H4 (cell line): ENCODE data around the gene LARGE2. TPM values are rescaled to one million over a fixed set of nuclear protein-coding genes. Genes with fewer than 3 reads are reported as not detected.

Source experiments
- DNase-seq: peaks from one replicate; pipeline ENCODE4 v3.0.0-alpha.2; 2015; ENCODE audit warnings: low spot score
- total RNA-seq: library from RNA; depleted of rRNA; stranded (reverse); fragments of >200 nt; shearing (Covaris generic); gene quantifications from 2 replicates; pipeline ENCODE4 v1.2.3, GENCODE V29; 2014; rRNA removed

LARGE2 gene
- total RNA-seq, result not detected in 2 replicates

DNA sequence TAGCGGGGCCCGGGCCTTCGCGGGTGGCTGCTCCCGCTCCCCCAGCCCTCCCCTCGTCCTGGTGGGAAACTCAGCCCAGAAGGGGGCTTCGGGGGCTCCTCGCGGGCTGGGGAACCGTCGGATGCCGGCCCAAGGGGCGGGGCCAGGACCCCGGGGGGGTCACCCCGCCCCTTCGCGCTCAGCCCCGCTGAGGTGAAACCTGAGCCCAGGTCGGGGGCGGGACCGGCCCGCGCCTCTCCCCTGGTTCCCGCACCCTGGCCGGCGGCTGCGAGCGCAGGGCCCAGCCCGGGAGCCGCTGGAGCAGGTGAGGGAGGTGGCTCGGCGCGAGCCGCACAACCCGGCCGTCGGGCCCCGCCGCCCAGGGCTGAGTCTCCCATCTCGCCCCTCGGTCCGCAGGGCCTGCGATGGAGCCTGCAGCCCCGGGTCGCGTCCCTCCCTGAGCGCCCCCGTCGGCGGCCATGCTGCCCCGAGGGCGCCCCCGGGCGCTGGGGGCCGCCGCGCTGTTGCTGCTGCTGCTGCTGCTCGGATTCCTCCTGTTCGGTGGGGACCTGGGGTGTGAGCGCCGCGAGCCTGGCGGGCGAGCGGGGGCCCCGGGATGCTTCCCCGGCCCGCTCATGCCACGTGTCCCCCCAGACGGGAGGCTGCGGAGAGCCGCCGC is at the start of gene LARGE2:
LARGE2 (plus strand) TSS at position 232 of the 658 bp plus-strand sequence; CDS start at position 459, 227 bp downstream.
- DNase-seq, result no peak

DNA sequence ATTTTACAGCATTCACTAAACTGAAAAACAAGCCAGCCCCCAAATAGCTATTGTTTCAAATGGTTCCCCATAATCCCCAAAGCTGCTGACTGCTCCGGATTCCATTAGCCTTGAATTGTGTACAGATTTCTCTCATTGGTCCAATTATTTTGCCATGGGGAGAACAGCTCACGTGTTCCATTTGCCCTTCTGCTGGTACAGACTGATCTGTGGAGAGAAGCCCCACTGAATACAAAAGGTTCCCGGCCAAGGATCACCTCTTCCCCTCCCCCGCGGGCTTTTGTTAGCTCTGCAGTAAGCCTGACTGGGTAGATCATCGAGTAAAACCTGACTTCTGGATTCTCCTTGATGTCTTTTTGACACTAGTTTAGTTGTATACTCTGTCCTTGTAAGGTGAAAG is 46.1 kb upstream of the LARGE2 start:
- DNase-seq, result no peak

DNA sequence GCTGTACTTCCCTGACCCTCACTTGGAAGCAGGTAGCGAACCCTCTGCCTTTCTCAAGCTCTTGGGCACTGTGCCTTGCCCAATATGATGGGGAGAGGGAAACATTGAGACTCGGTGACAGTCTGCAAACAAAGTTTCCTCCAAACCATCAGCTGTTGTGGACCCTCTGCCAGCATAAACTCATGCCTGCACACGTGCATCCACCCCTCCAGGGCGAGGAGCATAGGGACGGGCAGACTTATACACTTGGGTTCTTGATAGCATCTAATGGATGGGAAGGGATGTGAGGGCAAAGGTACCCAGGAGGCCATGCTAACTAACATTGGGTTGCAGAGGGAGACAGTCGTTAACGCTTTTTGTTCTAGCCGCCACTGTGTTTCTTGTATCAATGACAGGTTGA is 45.2 kb upstream of the LARGE2 start:
- DNase-seq, result no peak

DNA sequence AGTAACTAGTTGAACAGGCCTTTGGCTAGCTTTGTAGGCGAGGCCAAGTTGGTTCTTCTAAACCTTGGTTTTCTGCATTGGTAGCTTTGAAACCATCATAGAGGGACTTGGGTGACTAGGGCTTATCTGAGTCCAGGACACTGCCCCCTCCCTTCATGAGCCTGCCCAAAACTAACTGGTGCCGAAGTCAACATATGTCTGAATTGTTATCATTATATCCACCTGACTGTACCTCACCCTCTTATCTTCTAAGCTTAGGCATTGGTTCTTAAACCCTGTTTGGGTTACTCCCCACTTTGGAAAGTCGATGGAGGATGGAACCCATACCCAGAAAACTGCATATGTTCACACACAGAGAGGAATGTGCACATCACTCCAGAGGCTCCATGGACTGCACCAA is 44.6 kb upstream of the LARGE2 start:
- DNase-seq, result no peak

DNA sequence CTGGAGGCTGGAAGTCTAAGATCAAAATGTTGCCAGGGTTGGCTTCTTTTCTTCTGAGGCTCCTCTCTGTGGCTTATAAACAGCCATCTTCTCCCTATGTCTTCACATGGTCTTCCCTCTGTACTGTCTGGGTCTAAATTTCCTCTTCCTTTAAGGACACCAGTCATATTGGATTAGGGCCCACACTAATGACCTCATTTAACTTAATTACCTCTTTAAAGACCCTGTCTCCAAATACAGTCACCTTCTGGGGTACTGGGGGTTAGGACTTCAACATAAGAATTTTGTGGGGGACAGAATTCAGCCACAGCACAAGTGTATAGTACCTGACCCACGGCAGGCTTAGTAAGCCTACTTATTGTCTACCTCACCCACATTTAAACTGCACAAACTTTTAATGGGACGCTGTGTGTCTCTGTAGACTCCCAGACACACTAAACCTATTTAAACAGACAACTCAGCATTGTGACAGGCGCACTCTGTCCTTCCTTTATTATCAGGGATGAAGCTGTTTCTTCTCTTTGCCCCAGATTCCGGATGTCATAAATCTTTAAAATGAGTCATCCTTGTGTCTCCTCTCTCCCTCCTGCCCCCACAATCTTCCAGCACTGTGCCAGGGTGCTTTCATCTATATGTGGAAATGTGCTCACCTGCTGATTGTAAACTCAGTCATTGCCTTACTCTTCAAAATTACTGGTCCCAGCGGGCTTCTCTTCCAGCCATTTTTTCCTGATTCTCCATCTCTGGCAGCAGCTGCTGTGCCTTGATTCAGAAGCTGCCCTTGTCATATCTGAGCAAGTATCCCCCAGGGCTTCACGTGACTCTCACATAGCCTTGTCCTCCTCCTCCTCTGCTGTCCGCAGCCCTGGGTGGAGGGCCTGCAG is 42.4 kb upstream of the LARGE2 start:
- no peak for DNase-seq

DNA sequence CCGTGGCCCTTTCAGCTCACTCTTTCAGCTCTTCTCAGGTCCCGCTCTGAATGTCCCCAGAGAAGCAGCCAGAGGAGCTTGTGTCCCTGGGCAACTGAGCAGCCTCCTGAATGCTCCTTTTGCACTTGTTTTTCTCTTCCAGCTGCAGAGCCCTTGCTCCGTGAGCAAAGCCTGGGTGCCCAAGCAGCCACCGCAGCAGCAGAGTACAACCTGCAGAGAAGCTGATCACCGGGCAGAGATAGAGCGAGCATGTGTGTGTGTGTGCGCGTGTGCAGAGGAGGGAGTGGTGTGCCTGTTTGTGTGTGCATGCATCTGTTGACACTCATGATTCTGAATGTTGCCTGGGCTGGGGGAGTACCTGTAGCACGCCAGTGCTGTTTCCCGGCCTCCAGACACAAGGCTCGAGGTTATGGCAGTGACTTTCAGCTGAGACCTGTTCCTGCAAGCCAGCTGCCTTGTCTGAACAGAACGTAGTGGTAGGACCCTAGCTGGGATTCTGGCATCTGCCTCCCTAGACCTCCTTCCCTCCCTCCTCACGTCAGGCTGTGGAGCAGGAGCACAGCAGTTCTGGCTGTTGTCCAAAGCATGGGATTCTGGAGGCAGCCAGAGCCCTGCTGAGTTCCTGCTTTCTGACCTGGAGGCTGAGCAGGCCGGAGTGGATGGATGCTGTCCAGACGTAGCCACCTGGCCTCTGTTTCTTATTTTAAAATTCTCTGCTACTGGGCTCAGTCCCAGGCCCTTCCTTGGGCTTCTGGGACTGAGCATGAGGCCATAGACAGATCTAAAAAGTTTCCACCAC is 41.5 kb upstream of the LARGE2 start:
- DNase-seq, result no peak

DNA sequence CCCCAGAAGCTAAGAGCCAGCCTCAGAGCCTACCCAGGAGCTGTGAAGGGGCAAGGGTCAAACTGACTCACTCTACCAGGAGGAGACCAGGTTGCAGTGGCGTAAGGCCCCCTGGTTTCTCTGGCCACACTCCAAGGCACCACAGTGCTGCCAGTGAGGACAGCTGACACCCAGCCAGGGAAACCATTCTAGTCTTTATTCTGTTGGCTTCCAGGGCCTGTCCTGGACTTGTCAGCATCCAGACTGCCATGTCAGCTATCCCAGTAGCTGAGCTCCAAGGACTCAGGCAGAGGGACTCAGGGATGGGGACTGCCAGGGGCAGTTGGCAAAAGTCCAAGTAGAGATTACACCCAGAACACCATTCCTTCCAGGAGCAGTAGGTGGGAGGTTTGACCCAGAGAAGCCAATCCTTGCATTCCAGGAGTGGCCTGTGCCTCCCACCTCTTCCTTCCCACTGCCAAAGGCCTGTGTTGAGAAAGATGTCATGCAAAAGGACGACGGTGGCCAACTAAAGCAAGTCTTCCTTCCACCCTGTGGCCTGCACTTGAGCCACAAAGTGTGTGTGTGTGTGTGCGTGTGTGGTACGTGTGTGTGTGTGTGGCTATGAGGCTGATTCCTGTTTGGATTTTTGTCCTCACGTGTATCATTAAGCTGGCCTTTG is 40.6 kb upstream of the LARGE2 start:
- no peak for DNase-seq

DNA sequence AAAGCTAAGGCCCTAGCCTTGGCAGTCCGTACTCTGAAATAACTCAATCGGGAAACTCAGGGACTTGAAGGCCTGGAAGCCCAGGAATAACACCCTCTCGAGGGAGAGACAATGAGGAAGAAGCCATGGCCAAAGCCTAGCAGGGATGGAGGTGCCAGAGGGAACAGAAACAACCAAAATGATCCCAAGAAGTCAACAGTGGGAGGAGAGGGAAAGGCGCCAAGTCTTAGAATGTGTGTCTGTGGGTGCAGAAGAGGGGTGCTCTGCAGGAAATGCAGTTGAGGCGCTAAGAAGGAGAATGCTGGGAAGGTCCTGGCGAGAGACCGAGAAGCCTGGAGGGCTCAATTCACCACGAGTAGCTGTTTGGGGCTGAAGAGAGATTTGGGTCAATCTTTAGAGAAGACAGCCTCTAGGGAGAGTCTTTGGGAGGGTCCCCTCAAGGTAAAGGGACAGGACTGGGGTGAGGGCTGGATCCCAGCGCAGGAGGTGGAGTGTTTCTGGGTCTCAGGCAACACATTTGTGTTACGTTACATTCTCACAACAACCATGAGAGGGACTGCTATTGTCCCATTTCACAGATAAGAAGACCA is 37.8 kb upstream of the LARGE2 start:
- no peak for DNase-seq

DNA sequence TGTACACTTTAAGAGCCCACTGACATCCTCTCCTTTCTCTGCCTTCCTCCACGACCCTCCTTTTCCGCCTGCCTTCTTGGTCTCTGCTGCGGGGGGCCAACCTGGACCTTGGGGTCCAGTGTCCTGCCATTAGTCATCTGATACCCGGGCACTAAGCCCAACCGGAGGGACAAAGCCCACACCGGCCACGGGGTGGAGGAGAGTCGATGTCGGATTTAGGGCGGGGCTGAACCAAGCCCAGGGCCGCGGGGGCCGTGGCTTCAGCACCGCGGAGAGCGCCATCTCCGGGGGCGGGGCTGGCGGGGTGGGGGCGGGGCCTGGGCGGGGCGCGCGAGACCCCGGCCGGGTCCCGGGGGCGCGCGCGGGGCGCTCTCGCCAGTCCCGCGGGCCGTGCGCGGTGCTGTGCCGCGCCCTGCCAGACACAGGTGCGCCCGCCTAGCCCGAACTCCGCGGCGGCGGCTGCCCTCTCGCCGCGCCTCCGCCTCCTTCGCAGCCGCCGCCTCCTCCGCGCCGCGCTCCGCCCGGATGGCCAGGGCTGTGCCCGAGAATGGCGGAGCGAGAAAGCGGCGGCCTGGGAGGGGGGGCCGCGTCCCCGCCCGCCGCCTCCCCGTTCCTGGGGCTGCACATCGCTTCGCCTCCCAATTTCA is 37.1 kb upstream of the LARGE2 start, which contains the start of gene MAPK8IP1:
MAPK8IP1 (plus strand) TSS at position 378 of the 647 bp plus-strand sequence; CDS start at position 548, 170 bp downstream.
- DNase-seq, result no peak

DNA sequence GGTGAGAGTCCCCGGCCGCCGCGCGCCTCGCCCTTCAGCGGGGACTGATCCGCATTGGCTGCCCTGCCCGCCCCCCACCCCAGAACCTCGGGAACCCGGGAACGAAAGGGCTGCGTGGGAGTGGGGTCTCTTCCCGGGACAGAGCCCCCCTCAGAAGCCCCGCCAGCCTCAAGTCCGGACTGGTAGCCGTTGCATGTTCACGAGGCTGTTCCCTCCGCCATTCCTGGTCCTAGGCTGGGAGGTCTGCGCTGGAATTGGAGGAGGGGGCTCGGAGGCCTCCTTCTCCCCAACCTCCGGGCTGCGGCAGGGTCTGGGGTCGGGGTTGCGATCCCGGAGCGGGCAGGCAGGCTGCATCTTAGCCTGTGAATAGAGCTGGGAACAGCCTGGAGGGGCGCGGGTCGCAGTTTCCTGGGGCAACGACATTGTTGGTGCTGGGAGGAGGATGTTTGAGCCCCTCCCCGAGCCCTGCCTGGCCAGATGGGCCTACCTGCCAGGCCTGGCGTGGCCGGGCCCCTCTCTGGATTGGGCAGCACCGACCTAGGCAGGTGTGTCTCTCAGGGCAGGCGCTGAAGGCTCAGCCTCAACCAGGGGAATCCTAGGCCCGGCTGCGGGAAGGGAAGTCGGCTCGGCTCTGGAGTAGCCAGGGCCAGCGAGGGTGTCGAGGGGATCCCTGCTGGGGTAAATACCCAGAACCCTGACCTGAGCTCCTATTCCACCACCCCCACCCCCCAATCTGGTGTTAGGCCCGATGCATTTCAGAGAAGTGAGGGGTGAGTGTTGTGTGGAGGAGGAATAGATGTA is 36.3 kb upstream of the LARGE2 start:
- no peak for DNase-seq

DNA sequence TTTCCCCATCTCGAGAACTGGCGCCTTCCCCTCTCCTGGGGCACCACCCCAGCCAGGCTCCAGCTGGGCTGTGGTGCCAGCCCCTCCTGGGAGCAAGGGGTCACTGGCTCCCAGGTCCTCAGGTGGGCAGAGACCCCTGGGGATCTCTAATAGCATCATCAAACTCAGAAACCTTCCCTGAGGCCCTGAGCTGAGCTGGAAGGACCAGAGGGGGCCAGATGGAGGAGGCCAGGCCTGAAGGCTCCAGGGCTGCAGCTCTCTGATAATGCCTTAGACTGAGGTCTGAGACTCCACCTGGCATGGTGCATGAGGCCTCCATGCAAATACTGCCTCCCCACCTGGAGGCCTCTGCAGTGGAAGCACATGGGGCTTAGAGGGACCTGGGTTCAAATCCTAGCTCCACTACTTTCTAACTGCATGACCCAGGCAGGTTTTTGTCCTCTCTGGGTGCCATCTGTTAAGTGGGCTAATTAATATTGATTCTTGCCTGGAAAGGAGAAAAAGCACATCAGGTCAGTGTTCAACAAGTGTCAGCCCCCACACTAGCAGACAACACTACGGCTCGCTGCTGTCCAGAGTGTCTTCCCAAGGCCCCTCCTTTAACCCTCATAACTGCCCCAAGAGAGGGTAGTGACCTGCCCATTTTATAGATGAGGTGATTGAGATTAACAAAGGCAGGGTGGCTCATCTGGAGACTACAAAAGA is 35.5 kb upstream of the LARGE2 start:
- DNase-seq, result no peak

DNA sequence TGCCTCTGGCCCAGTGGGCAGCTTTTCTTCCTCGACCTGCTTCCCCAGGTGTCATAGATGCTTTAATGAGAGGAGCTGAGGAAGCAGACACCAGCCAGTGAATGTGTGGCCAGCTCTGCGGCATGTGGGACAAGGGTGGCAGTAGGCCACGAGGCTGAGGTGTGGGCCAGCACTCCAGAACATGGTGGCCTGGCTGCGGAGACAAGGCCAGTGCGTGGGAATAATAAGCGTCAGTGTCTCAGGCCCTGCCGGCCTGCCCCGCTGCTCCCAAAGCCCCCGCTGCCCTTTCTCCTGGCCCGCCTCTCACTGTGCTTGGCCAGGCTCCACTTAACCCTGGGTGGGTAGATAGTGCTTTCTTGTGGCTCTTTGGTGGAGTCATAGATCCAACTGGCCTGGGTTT is 34.9 kb upstream of the LARGE2 start:
- DNase-seq, result no peak

DNA sequence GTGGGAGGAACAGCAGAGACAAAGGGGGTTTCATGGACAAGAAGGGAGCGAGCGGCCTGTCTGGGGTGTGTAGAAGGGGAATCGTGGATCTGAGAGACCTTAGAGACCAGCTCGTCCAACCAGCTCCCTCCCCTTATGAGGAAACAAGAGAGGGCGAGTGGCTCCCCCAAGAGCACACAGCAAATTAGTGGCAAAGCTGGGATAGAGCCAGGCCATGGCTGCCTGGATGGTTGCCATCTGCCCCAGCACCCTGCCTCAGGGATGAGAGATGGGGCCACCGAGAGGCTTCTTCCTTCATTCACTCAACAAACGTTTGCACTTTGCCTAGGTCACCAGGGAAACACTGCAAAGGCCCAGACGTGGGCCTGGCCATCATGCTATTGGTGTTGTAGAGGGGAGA is 32.9 kb upstream of the LARGE2 start:
- no peak for DNase-seq

DNA sequence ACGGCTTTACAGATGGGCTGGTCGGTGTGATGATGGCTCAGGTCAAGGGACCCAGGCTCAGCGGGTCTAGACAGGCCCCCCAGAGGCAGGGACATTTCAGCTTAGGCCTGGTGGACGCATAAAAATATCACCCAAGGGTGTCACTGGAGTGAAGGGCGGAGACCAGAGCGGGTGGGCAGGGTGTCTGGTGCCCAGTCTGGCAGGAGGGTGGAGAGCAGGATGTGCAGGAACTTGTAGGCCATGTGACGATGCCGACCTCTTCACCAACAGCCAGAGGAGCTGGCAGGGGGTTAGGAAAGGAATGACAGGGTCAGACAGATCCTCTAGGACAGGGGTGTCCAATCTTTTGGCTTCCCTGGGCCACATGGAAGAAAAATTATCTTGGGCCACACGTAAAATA is 32.5 kb upstream of the LARGE2 start:
- DNase-seq, result no peak

DNA sequence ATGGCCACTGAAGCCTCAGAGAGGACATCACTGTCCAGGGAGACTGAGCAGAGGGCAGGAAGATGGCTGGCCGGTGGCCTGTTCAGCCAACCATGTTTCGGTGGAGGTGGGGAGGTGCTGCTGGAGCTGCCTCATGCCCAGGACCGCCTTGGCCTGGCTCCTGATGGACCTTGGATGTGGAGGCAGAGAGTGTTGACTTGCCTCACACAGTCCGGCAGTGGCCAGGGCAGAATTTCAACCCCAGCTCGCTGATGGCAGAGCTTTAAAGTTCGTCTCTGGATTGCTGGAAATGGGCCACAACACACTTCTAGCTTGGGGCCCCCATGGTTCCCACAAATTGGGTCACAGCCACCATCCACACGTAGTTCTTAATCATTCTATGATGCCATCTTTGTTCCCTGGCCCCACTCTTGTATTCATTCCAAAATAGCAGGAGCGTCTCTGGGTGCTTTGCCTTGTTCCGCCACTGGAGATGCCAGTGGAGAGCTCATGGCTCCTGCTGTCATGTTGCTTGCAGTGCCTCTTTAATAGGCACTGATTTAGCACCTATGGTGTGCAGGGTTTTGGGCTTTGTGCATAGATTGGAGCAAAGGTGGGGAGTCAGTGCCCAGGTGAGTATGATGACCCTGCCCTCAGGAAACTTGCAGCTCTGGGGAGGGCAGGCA is 31.4 kb upstream of the LARGE2 start:
- DNase-seq, result no peak

DNA sequence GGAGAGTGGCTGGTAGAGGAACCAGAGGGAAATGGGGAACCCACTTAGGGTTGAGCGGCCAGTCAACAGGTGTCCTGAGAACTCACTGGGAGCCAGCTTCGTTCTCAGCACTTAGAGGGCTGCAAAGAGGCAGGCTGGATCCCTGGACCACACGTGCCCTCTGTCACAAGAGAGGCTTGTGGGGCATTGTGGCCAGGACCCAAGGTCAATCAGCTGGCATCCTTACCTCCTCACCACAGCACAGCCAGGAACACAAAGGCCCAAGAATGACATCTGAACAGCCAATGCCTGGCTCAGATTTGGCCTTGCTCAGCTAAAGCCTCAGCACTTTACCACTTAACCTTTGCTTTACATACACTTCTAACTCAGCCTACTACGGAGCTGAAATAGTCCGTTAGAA is 29.6 kb upstream of the LARGE2 start:
- no peak for DNase-seq

DNA sequence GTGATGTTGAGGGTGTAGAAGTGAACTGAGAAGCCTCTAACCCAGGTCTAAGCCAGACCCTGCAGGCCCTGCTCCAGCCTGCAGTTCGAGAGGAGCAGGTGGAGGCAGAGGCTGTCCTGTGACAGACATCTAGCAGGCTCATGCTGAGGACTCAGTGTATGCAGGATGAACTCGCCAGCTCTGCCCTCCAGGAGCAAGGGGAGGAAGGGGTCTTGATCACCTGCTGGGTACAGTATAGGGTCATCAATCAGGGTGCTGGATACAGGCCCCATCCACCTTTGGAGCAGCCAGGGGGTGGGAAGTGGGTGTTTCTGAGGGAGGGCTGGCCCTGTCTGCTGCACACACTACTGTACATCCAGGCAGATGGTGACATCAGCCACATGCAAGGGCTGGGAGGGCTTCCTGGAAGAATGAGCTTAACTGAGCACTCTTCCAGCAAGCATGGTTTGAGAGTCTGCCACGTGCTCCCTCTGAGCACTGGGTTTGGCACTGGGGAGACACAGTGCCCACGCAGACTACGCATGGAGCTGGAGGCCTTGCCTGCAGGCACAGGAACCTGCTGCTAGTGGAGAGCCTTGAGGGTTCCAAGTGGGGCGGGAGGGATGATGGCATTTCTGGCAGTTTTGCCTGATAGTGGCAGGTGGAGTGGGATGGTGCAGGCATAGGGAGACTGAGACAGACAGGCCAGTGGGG is 27.8 kb upstream of the LARGE2 start:
- DNase-seq, result no peak
